Spleen (tissue), 7 donors: Measurements from ENCODE around the gene HNF1B.

Source experiments
- CTCF ChIP-seq, 11 experiments: fragments of 200-600 bp in 7 of 11; fragments of 450-650 bp in 4 of 11; sonication (generic) in 4 of 11; IDR thresholded peaks in 8 of 11; conservative IDR thresholded peaks in 3 of 11; 1 replicate in 7 of 11; 2 replicates in 4 of 11; pipeline versions ENCODE4 v1.4.0 to v1.8.0; 2016 to 2021; ENCODE audit warnings: antibody characterized with exemption in 11 of 11, inconsistent platforms in 4 of 11, mild to moderate bottlenecking in 1 of 11
- POLR2AphosphoS5 ChIP-seq, 3 donors: sonication (generic); formaldehyde crosslinking; IDR thresholded peaks; one replicate each; pipeline ENCODE4 v1.5.1; 2017; ENCODE audit warnings: antibody characterized with exemption in 3 of 3
- donor health status: DM: no; HTN: no; CAD: no; lungs with moderate emphysema.
- donor health status: DM: no; HTN: no; CAD: no.
- donor health status: DM: no; HTN: no; CAD: no.

GRCh38 chr17:37713028-37713431 is 31.8 kb downstream of the HNF1B start:
- no peak for TF ChIP-seq CTCF (IDR thresholded peaks at IDR 0.05 in 8 of 11, conservative IDR thresholded peaks at IDR 0.05 in 3 of 11)
- TF ChIP-seq POLR2AphosphoS5 (IDR thresholded peaks at IDR 0.05) = no peak
